ENCODE measurements around the gene MUS81. TPM values are rescaled to one million over a fixed set of nuclear protein-coding genes. Genes with fewer than 3 reads are reported as not detected.

The MUS81 gene
- total and polyA plus RNA-seq, 2 of the 13 experiments (the other 11 are each of a cell fraction or from before 2014, with no cell fraction given), result 25.6 to 30.2 TPM

DNA sequence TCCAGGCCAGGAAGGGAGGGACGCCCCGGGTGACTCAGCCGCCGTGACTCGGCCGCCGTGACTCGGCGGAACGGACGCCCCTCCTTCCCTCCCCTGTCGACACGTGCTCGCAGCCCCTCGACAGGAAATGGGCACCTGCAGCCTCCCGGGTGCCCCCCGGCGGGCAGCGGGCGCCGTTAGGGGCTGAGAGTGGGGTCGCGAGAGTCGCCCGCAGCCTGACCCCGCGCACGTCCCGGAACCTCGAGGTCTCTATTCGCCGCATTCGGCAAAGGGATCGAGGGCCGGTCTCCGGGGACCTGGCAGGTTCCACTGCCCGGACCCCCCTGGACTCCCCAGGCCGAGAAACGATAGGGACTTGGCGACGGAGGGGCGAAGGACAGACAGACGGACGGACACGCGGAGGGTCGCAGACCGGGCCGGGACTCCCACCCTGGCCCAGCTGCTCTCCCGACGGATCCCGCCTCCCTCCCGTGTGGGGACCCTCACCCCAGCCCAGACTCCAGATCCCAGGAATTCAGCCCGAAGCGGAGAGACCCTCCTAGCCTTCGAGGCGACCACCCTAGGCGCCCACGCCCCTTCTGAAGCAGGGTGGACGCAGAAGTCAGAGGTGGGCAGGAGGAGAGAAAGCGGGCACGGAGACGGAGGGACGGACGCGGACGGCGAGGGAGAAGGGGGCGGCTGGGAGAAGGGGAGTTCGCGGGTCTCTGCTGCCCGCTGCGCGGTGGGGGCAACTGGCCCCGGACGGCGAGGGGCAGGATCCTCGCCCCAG, 39.3 kb downstream of the MUS81 start (continued):
- TF ChIP-seq, protein P1, sequence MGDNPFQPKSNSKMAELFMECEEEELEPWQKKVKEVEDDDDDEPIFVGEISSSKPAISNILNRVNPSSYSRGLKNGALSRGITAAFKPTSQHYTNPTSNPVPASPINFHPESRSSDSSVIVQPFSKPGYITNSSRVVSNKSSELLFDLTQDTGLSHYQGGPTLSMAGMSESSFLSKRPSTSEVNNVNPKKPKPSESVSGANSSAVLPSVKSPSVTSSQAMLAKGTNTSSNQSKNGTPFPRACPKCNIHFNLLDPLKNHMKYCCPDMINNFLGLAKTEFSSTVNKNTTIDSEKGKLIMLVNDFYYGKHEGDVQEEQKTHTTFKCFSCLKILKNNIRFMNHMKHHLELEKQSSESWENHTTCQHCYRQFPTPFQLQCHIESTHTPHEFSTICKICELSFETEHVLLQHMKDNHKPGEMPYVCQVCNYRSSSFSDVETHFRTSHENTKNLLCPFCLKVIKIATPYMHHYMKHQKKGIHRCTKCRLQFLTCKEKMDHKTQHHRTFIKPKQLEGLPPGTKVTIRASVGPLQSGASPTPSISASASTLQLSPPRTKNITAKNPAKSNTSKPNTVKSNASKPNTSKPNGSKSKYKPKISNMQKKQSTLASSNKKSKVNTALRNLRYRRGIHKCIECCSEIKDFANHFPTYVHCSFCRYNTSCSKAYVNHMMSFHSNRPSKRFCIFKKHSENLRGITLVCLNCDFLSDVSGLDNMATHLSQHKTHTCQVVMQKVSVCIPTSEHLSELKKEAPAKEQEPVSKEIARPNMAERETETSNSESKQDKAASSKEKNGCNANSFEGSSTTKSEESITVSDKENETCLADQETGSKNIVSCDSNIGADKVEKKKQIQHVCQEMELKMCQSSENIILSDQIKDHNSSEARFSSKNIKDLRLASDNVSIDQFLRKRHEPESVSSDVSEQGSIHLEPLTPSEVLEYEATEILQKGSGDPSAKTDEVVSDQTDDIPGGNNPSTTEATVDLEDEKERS (CRISPR knock-in tag; IDR thresholded peaks at IDR 0.05), result no peak
- TF ChIP-seq HDAC1 (CRISPR knock-in tag; IDR thresholded peaks at IDR 0.05) (peak; percentile 90), SCMH1 (CRISPR knock-in tag; IDR thresholded peaks at IDR 0.05; ENCODE audit: borderline replicate concordance) (no peak), BRCA1 (CRISPR knock-in tag; IDR thresholded peaks at IDR 0.05) (no peak), IKZF4 (CRISPR knock-in tag; IDR thresholded peaks at IDR 0.05; ENCODE audit: borderline replicate concordance, low read depth, not compliant biosample characterization) (no peak), AGO1 (IDR thresholded peaks at IDR 0.05; ENCODE audit: low read depth, low read length, poor library complexity, severe bottlenecking) (peak; percentile 45), TGIF2 (CRISPR knock-in tag; IDR thresholded peaks at IDR 0.05) (no peak; the same call in 1 of the 2 replicates), KLF12 (CRISPR knock-in tag; IDR thresholded peaks at IDR 0.05; ENCODE audit: borderline replicate concordance) (no peak)
- TF ChIP-seq, protein P2, sequence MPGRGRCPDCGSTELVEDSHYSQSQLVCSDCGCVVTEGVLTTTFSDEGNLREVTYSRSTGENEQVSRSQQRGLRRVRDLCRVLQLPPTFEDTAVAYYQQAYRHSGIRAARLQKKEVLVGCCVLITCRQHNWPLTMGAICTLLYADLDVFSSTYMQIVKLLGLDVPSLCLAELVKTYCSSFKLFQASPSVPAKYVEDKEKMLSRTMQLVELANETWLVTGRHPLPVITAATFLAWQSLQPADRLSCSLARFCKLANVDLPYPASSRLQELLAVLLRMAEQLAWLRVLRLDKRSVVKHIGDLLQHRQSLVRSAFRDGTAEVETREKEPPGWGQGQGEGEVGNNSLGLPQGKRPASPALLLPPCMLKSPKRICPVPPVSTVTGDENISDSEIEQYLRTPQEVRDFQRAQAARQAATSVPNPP (CRISPR knock-in tag; IDR thresholded peaks at IDR 0.05), result 0 out of 2 replicates have a peak, but pooled peaks have one; percentile 41
- TF ChIP-seq, protein P3, sequence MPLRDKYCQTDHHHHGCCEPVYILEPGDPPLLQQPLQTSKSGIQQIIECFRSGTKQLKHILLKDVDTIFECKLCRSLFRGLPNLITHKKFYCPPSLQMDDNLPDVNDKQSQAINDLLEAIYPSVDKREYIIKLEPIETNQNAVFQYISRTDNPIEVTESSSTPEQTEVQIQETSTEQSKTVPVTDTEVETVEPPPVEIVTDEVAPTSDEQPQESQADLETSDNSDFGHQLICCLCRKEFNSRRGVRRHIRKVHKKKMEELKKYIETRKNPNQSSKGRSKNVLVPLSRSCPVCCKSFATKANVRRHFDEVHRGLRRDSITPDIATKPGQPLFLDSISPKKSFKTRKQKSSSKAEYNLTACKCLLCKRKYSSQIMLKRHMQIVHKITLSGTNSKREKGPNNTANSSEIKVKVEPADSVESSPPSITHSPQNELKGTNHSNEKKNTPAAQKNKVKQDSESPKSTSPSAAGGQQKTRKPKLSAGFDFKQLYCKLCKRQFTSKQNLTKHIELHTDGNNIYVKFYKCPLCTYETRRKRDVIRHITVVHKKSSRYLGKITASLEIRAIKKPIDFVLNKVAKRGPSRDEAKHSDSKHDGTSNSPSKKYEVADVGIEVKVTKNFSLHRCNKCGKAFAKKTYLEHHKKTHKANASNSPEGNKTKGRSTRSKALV (CRISPR knock-in tag; IDR thresholded peaks at IDR 0.05), result 0 out of 2 replicates have a peak, but pooled peaks have one; percentile 5
- TF ChIP-seq, protein P4, sequence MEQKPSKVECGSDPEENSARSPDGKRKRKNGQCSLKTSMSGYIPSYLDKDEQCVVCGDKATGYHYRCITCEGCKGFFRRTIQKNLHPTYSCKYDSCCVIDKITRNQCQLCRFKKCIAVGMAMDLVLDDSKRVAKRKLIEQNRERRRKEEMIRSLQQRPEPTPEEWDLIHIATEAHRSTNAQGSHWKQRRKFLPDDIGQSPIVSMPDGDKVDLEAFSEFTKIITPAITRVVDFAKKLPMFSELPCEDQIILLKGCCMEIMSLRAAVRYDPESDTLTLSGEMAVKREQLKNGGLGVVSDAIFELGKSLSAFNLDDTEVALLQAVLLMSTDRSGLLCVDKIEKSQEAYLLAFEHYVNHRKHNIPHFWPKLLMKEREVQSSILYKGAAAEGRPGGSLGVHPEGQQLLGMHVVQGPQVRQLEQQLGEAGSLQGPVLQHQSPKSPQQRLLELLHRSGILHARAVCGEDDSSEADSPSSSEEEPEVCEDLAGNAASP (CRISPR knock-in tag; IDR thresholded peaks at IDR 0.05; ENCODE audit: borderline replicate concordance), result peak; percentile 37; the same call in 1 of the 2 replicates
- TF ChIP-seq, protein P5, sequence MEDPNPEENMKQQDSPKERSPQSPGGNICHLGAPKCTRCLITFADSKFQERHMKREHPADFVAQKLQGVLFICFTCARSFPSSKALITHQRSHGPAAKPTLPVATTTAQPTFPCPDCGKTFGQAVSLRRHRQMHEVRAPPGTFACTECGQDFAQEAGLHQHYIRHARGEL (CRISPR knock-in tag; IDR thresholded peaks at IDR 0.05), result no peak
- TF ChIP-seq, protein P6, sequence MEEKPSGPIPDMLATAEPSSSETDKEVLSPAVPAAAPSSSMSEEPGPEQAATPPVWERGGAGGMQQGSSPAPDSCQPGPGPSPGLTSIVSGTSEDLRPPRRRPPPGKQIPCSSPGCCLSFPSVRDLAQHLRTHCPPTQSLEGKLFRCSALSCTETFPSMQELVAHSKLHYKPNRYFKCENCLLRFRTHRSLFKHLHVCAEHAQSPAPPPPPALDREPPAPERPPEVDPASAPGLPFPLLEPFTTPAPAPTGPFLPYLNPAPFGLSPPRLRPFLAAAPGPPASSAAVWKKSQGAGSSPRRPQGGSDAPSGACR (CRISPR knock-in tag; IDR thresholded peaks at IDR 0.05), result 0 out of 2 replicates have a peak, but pooled peaks have one; percentile 73
- TF ChIP-seq, protein P7, sequence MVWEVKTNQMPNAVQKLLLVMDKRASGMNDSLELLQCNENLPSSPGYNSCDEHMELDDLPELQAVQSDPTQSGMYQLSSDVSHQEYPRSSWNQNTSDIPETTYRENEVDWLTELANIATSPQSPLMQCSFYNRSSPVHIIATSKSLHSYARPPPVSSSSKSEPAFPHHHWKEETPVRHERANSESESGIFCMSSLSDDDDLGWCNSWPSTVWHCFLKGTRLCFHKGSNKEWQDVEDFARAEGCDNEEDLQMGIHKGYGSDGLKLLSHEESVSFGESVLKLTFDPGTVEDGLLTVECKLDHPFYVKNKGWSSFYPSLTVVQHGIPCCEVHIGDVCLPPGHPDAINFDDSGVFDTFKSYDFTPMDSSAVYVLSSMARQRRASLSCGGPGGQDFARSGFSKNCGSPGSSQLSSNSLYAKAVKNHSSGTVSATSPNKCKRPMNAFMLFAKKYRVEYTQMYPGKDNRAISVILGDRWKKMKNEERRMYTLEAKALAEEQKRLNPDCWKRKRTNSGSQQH (CRISPR knock-in tag; IDR thresholded peaks at IDR 0.05; ENCODE audit: low read depth), result no peak
- TF ChIP-seq, protein P8, sequence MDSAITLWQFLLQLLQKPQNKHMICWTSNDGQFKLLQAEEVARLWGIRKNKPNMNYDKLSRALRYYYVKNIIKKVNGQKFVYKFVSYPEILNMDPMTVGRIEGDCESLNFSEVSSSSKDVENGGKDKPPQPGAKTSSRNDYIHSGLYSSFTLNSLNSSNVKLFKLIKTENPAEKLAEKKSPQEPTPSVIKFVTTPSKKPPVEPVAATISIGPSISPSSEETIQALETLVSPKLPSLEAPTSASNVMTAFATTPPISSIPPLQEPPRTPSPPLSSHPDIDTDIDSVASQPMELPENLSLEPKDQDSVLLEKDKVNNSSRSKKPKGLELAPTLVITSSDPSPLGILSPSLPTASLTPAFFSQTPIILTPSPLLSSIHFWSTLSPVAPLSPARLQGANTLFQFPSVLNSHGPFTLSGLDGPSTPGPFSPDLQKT (CRISPR knock-in tag; IDR thresholded peaks at IDR 0.05; ENCODE audit: borderline replicate concordance), result no peak

Measured in HepG2 (cell line).